Esophagus muscularis mucosa (tissue), 4 donors: Measurements from ENCODE around the gene COBL.

Experiments used
- EP300 ChIP-seq: sonication (generic); formaldehyde crosslinking; IDR thresholded peaks from one replicate; pipeline ENCODE4 v1.6.1; 2017; ENCODE audit warnings: antibody characterized with exemption
- POLR2A ChIP-seq: fragments of 450-650 bp; IDR thresholded peaks from one replicate; pipeline ENCODE4 v1.6.1; 2017; ENCODE audit warnings: antibody characterized with exemption, moderate library complexity, mild to moderate bottlenecking, low read depth
- POLR2AphosphoS5 ChIP-seq, 2 donors: sonication (generic); formaldehyde crosslinking; IDR thresholded peaks; one replicate each; pipeline ENCODE4 v1.6.1; 2017; ENCODE audit warnings: antibody characterized with exemption in 2 of 2
- TF ChIP-seq, protein P1 (sequence below), 3 experiments: fragments of 200-600 bp in 2 of 3; fragments of 450-650 bp in 1 of 3; sonication (generic) in 2 of 3; IDR thresholded peaks; one replicate each; pipeline ENCODE4 v1.5.1; 2017 to 2019; ENCODE audit warnings: antibody characterized with exemption in 3 of 3, mild to moderate bottlenecking in 2 of 3, moderate library complexity in 1 of 3

DNA sequence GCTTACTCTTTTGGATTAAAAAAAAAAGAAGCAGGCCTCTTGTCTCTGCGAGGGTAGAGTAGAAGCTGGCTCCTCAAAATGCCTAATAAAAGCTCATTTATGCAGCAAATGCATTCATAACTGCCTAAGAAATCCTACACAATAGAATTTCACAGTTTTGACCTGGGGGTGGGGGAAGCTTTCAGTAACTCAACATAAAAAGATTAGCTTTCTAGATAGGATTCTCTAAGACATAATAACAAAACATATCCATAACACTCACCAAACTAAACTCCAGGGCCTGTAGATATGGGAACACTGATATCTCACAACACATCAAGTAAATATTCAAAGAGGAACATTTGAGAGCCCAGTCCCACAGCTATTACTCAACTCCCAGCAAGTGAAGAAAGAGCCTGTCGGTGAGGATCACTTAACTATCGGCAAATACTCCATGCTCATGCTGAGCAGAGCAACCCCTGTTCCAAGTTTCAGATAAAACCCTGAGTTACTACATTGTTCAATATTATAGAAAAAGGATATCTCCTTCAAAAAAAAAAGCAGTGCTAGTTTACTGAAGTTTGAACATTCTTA is 88.1 kb downstream of the COBL start:
- TF ChIP-seq, protein P1, sequence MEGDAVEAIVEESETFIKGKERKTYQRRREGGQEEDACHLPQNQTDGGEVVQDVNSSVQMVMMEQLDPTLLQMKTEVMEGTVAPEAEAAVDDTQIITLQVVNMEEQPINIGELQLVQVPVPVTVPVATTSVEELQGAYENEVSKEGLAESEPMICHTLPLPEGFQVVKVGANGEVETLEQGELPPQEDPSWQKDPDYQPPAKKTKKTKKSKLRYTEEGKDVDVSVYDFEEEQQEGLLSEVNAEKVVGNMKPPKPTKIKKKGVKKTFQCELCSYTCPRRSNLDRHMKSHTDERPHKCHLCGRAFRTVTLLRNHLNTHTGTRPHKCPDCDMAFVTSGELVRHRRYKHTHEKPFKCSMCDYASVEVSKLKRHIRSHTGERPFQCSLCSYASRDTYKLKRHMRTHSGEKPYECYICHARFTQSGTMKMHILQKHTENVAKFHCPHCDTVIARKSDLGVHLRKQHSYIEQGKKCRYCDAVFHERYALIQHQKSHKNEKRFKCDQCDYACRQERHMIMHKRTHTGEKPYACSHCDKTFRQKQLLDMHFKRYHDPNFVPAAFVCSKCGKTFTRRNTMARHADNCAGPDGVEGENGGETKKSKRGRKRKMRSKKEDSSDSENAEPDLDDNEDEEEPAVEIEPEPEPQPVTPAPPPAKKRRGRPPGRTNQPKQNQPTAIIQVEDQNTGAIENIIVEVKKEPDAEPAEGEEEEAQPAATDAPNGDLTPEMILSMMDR (IDR thresholded peaks at IDR 0.05): no peak
- TF ChIP-seq POLR2A: no peak
- no peak for TF ChIP-seq EP300
- TF ChIP-seq POLR2AphosphoS5 (IDR thresholded peaks at IDR 0.05): no peak
